LNCaP clone FGC (cell line): ENCODE results near the gene ST6GALNAC4.

ENCODE experiments used
- DNase-seq: peaks from one replicate; pipeline ENCODE4 v3.0.0-alpha.2; 2011; ENCODE audit warnings: low read depth
- H3K4me3 ChIP-seq: 2 replicates; pipeline ENCODE4 v1.5.1; 2011; ENCODE audit warnings: mild to moderate bottlenecking, low read depth, low read length, control low read depth
- CTCF ChIP-seq: IDR thresholded peaks from 2 replicates; pipeline ENCODE4 v1.5.1; 2012; ENCODE audit warnings: mild to moderate bottlenecking; ENCODE audit not compliant: control insufficient read depth, insufficient read depth; ENCODE audit errors: extremely low read depth

ST6GALNAC4 gene

GRCh38 chr9:127961155-127961490, 44.3 kb upstream of the ST6GALNAC4 start:
- DNase-seq = no peak
- no peak overlapping the region for H3K4me3 ChIP-seq
- no peak for TF ChIP-seq CTCF

- TF ChIP-seq CTCF = no peak
- no peak overlapping the region for H3K4me3 ChIP-seq
- no peak for DNase-seq
Measured at GRCh38 chr9:127960410-127961154, 43.7 kb upstream of the ST6GALNAC4 start.

- H3K4me3 ChIP-seq = no peak overlapping the region
- no peak for TF ChIP-seq CTCF
- no peak for DNase-seq
Measured at GRCh38 chr9:127959841-127960409, 43.1 kb upstream of the ST6GALNAC4 start.

GRCh38 chr9:127959398-127959797, 42.6 kb upstream of the ST6GALNAC4 start:
- no peak overlapping the region for H3K4me3 ChIP-seq
- no peak for DNase-seq
- TF ChIP-seq CTCF = no peak

GRCh38 chr9:127958728-127959127, 41.9 kb upstream of the ST6GALNAC4 start:
- H3K4me3 ChIP-seq = no peak overlapping the region
- no peak for TF ChIP-seq CTCF
- no peak for DNase-seq

- 0 out of 2 replicates have a peak overlapping the region, but pooled peaks have one; percentile 5 for H3K4me3 ChIP-seq
- DNase-seq = peak; percentile 98
- TF ChIP-seq CTCF = peak; percentile 50
Measured at GRCh38 chr9:127955294-127956015, 38.6 kb upstream of the ST6GALNAC4 start.
